NCI-H226 (cell line): ENCODE data around the gene METTL17.
"Not testable (repeated sequence)": the region's sequence is repeated elsewhere in the genome, so short reads cannot be mapped to it uniquely, and the experiment has no call there.

Source experiments
- DNase-seq: peaks from one replicate; pipeline ENCODE4 v3.0.0-alpha.2; 2015

Gene METTL17, protein sequence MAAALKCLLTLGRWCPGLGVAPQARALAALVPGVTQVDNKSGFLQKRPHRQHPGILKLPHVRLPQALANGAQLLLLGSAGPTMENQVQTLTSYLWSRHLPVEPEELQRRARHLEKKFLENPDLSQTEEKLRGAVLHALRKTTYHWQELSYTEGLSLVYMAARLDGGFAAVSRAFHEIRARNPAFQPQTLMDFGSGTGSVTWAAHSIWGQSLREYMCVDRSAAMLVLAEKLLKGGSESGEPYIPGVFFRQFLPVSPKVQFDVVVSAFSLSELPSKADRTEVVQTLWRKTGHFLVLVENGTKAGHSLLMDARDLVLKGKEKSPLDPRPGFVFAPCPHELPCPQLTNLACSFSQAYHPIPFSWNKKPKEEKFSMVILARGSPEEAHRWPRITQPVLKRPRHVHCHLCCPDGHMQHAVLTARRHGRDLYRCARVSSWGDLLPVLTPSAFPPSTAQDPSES

DNA sequence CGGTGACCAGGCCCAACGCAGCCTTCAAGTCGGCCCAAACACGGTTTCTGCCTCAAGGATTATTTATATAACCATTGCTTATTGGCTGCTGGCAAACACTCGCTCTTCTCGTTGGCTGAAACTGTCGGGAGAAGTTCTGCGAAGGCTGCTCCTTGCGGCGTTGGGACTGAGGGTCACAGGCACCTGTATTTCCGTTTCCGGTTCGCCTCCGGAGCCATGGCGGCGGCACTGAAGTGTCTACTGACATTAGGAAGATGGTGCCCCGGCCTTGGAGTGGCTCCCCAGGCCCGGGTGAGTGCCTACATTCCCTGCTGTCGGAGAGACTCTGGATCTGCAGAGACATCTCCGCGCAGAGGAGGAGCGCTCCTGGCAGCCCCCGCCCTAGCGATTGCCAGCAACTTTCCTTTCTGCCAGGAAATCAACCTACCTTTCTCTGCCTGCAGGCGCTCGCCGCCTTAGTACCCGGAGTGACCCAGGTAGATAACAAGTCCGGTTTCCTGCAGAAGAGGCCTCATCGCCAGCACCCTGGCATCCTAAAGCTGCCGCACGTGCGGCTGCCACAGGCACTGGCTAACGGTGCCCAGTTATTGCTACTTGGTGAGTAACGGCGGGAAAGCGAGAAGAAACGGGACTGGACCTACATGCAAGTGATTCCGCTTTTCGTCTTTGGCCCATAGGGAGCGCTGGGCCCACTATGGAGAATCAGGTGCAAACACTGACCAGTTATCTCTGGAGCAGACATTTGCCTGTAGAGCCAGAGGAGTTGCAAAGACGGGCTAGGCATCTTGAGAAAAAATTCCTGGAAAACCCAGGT, at the start of gene METTL17:
Gene METTL17, plus strand, starts transcription at position 194 of the 814 bp plus-strand sequence. Its CDS starts 23 bp downstream, at position 217.
- peak; percentile 98 for DNase-seq

DNA sequence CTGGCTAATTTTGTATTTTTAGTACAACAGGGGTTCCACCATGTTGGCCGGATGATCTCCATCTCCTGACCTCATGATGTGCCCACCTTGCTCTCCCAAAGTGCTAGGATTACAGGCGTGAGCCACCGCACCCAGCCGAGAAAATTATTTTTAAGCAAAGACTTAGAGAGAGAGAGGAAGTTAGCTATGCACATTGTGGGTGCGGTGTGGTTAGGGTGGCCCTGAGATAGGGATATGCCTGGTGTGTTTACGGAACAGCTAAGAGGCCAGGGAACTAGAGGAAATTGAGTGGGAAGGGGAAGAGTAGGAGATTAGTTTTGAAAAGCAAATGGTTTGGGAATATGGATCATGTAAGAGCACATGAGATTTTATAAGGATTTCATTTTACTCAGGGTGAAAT, 44.6 kb upstream of the METTL17 start:
- DNase-seq: not testable (repeated sequence)

DNA sequence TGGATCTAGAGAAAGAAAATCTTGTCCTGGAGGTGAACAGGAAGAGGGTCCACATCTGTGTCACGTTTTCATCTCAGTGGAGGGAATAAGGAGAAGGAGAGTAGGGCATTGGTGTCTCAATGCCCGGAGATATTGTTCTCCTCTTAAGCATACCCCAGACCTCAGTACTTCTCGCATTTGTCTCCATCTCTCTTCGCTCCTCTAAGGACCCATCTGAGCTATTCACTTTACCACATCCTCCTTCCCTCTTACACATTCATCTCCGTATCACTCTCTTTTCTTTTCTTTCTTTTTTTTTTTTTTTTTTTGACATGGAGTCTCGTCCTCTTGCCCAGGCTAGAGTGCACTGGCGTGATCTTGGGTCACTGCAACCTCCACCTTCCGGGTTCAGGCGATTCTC, 43.1 kb upstream of the METTL17 start:
- DNase-seq: not testable (repeated sequence)

DNA sequence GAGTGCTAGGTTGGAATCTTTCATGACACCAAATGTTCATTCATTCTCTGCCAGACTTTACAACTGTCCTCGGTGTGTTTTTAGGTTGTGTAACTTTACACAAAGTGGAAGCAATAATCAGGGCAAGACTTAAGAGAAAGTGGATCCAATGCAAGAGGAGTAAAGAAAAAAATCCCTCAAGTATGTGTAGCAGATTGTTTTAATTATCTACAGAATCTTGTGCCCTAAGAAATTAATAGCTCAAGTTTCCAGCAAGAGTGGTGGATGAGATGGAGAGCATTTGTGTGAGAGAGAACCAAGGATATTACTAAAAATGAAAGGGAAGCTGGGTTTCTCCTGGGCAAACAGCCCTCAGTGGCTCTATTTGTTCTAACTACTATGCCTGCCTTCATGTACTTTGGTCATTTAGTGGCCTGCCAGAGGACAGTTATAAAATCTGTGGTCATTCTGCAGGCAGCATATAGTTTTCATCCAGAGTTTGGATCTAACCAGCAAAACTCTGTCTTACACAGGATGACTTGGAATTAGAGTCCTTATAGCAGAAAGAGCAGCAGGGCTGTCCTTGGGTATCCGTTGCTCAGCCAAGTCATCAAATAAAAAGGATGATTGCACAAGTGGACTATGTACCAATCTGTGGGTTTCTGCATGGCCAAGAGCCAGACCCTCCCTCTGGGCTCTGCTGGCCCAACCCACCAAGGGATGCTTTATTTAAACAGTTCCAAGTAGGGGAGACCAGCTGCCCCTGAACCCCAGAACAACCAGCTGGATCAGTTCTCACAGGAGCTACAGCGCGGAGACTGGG, 34.8 kb upstream of the METTL17 start, which contains the start of gene RNASE2:
Gene RNASE2, plus strand, starts transcription at position 752 of the 802 bp plus-strand sequence. CDS start 285 bp downstream, outside the sequence.
- DNase-seq: not testable (repeated sequence)

DNA sequence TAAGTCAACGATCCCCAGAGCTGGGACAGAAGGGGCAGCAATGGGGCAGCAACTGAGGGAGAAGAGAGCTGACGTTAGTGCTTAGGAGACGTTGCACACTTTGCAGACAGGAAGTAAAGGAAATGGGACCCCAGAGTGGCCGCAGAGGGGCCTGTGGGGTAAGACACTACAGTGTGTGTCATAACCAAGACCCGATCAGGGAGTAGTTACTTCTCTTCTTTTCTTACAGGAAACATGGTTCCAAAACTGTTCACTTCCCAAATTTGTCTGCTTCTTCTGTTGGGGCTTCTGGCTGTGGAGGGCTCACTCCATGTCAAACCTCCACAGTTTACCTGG, 34.3 kb upstream of the METTL17 start:
- not testable (repeated sequence) for DNase-seq

DNA sequence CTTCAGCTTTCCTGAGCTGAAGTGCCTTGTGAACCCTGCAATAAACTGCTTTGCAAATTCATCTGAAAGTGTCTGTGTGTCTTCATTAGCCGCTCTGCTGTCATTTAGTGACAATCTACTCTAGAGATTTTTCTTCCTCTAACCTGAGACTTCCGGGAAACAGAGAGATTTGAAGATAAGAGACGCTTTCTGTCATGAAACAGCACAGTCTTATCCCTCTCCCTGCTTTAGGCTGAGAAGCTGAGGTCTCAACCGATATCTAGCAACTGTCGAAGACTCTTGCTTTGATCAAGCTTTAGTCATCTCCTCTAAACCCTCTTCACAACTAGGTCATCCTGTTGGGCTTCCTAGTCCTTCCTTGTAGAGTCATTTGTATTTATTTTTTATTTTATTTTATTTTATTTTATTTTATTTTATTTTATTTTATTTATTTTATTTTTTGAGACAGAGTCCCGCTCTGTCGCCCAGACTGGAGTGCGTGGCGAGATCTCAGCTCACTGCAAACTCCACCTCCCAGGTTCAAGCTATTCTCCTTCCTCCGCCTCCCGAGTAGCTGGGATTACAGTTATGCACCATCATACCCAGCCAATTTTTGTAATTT, 33.3 kb upstream of the METTL17 start:
- no peak for DNase-seq

DNA sequence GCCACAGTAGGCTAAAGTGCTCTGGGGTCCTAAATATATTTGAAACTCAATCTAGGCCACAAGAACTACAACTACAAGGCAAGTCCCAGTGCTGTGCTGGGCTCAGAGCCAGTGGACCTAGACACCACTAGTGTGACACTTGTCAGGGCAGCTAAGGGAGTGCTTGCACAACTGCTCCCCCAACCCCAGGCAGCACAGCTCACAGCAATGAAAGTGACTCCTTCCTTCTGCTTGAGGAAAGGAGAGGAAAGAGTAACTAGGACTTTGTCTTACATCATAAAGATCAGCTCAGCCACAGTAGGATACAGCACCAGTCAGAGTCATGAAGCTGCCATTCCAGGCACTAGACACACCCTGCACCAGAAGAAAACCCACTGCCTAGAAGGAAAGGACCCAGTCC, 30.8 kb upstream of the METTL17 start:
- not testable (repeated sequence) for DNase-seq

DNA sequence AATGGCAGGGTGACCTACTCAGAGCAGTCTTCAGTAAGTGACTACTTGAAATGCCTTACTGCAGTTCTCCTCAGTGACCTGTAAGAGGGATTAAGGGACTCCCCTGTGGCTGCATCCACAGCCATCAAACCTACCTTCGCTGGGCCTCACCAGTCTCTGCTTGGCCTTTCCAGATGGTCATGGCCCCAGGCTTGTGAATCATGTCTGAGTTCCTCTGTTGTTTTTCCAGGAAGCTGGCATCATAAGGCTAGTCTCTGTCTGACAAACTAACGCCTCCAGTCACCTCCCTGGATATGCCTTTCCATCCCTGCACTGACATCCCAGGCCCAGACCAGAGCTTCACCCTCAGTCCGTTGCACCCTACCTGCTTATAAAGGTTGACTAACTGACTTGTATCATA, 20.4 kb upstream of the METTL17 start:
- DNase-seq: no peak

DNA sequence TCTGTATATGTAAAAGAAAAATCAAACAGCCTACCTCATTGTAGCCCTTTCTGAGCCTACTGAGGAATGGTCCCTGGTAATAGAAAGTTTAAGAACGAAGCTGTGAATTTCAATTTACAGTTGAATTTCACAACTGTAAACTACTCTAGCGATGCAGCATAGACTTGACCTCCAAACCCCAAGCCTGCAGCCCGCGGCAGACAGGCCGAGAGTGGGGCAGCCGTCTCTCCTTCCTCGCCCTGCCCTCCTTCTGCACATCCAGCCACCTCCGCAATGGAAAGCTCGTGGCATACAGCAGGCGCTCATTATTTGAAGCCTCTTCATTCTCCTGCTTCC, 19.2 kb upstream of the METTL17 start:
- DNase-seq: no peak

DNA sequence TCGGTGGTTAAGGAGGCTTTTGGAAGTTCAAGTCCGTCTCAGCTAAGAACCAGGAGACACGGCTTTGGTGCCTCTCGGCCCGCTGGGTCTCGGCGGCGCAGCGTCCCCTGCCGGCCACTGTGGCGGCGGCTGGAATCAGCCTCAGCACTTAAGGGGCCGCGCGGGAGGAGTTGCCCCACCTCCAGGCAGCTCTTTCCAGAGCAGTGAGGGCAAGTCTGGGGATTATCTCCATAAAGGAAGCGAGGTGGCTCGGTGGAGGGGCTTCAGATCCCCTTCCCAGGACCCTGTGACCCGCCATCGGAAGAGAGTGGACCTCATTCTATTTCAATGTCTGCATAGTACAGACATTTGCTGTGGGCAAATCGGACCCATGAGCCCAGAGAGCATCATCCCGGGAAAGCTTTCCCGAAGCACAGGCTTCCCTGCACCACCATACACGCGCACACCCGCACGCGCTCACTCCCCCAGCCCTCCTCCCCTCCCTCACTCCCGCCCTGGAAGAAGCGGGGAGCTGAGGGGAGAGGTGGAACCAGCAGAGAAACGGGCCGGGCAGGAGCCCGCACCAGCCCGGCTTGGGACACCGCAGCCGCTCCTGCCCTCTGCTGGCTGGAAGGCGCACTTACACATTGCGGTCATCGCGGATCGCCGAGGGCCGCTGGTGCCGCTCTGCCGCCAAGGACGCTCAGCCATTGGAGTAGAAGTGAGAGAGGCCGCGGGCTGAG, 18.6 kb upstream of the METTL17 start:
- peak; percentile 80 for DNase-seq

DNA sequence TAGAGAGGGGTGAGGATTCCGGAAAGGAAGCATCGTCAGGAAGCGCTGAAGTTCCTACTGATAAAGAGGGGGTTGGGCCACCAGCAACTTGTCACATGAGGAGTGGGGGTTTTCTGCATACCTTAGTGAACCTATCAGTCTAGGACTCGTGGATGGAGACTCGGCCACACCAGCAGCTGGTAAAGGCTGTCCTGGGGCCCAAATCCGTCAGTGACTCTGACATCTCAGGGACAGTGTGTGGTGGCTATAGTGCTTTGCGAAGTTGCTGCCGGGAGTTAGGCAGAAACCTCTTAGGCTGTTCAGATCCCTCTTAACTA, 18.1 kb upstream of the METTL17 start:
- no peak for DNase-seq

DNA sequence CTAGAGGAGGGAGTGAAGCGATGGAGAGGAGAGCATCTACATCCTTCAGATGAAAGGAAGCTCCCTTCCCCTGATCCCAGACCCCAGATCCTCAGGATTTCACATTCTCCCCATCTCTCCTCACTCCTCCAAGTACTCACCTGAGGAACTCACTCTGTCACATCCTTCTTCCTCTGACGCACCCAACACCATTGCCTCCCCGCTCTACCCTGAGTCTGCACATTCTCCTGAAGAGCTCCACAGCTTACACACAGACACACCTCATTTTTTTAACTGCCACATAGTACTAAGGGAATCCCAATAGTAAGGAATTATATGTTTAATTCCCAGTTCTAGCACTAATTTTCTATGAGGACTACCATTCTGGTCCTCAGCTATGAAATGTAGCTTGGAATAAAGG, 16.3 kb upstream of the METTL17 start:
- DNase-seq: no peak

DNA sequence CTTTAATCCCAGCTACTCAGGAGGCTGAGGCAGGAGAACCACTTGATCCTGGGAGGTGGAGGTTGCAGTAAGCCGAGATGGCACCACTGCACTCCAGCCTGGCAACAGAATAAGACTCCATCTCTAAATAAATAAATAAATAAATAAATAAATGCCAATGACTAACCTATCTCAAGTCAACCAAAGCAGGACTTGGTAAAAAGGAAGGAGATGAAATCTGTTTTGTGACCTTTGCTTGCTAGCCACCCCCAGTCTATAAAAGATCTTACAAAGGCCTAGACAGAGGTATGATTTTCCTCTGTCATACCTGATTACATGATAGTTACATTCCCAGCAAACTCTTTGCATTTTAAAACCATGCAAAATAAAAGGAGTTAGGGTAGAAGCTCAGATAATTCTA, 13.5 kb upstream of the METTL17 start:
- DNase-seq: no peak

DNA sequence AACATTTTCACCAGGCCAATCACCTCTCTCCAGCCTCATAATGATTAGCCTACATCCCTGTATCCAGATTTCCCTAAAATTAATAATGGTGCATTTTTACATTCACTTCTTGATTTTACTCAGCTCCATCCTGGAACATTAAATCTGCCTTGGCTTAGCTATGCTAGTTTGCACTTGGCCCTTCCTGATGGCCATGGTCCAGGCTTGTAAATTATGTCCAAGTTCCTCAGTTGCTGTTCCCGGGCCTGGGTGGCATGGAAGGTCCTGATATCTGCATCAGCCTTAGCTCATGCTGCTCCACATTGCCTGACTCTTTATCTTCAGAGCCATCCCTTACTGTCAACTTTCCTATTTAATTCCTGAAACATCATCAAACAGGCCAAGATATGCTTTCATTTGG, 11.1 kb upstream of the METTL17 start:
- no peak for DNase-seq

DNA sequence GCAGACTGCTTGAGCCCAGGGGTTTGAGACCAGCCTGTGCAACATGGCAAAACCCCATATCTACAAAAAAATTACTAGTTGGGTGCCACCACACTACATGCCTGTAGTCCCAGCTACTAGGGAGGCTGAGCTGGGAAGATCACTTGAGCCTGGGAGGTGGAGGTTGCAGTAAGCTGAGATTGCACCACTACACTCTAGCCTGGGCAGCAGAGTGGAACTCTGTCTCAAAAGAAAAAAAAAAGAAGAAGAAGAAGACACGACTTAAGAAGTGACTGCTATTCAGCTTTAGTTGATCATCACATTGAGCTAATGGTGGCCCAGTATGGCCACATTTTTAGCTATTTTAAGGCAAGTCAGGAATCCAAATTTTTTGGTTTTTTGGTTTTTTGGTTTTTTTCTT, 8.9 kb upstream of the METTL17 start:
- DNase-seq: no peak

DNA sequence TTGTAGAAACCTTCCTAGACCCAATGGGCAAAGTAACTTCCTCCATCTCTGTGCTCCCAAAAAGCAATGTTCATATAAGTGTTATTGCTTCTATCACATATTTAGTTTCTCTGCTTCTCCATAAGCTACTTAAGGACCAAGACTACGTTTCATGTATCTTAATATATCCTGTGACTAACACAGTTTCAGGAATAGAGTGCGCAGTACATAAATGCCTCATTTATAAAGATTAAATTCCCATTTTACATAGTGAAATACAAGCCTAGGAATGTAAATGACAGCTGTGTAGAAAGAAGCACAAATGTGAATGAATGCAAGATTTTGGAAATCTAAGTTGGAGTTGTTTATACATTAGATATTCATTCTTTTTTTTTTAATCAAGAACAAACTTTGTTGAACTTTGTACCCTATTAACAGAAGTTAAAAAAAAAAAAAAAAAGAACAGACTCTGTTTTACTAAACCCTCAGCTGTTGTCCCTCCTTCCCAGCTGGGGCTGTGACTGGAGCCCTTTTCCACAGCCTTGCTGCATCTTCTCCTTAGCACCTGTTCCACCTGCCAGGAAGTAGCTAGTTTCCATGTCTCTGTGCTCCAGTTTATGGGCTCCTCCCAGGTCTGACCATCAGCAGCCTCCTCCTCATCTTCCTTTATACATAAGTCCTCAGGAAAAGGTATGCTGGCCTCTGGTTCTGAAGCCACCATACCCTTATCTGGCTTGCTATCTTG, 7.0 kb upstream of the METTL17 start:
- no peak for DNase-seq

DNA sequence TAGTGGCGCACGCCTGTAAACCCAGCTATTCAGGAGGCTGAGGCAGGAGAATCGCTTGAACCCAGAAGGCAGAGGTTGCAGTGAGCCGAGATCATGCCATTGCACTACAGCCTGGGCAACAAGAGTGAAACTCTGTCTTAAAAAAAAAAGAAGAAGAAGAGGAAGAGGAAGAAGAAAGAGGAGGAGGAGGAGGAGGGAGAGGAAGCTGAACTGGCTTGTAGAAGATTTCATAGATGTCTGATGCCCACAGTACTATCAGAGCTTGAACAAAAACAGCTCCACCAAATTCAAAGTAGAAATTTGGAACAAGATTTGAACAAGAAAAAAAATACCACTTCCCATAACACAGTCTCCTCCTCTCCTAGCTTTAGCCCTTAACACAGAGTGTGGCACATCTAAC, 4.1 kb upstream of the METTL17 start:
- DNase-seq: not testable (repeated sequence)

DNA sequence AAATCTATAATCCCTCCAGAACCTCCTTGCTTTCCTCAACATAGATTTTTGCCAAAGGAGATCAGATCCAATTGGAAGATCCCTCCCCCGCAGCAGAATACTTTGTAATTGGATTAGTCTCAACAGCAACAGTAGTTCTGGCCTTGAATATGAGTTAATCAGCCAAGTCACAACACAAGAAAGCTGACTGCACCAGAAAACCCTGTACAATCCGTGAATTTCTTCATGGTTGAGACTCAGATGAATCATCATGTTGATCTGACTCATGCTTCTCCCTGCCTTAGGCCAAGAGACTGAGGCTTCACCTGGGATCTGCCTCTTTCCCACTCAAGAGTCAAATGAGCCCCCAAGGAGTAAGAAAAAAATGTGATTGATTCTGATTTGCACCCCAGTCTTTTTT, 3.0 kb upstream of the METTL17 start:
- peak; percentile 90 for DNase-seq

DNA sequence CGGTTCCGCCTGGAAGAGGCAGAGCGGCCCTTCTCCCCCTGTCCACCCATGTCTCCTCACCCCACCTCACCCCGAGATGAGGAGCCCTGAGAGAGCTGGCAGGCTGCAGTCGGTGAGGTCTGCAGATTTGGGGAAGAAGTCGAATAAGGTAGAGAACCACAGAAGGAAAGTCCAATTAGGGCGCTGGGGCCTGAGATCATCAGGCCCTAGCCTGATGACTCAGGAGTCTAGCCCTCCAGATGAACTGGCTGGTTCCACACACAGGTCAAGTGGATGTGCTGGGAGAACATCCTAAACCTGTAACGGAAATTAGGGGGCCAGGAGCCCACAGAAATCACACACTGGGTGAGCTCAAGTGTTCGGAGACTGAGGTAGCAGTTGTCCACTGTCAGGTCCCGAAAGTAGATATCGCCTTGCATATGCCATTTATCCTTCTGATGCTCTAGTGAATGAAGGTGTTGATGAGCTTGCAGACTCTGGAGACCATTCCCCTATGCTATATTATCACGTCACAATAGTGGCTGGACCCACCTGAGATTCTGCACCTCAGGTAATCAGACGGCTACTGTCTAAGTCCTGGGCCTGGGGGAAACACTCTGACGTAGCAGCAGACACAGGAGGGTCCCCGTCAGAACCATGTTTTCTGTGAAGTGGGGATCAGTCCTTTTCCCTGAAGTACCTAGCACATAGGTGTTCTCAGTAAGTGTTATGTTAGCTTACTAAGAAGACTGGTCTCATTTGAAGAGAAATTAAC, 886 bp upstream of the METTL17 start:
- no peak for DNase-seq

DNA sequence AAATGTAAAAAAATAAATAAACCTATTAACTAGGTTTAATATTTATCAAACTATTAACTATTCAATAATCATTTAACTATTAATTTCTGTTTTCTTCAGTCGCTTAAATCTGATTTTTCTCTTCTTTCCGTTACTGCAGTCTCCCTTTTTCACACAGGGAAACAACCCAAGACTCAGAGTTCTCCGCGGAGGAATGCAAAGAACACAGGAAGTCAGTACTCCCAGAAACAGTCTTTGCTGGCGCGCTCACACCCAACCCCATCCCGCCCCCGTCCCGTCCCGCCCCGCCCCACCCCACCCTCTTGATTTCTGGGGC, 351 bp upstream of the METTL17 start:
- DNase-seq: no peak

DNA sequence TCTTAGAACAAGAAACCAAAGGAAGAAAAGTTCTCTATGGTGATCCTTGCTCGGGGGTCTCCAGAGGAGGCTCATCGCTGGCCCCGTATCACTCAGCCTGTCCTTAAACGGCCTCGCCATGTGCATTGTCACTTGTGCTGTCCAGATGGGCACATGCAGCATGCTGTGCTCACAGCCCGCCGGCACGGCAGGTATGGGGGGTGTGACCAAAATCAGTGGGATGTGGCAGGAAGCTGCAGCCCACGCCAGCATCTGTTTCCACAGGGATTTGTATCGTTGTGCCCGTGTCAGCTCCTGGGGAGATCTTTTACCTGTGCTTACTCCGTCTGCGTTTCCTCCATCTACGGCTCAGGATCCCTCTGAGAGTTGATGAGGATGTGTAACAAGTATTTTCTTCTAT, 6.7 kb downstream of the METTL17 start:
- DNase-seq: no peak
